Measurements from ENCODE around the gene MUC5AC. TPM values are rescaled to one million over a fixed set of nuclear protein-coding genes. Genes with fewer than 3 reads are reported as not detected.

The MUC5AC gene
- polyA plus RNA-seq, 1 donor (not counting 4 experiments of a cell fraction or from before 2014, with no cell fraction given), result not detected

DNA sequence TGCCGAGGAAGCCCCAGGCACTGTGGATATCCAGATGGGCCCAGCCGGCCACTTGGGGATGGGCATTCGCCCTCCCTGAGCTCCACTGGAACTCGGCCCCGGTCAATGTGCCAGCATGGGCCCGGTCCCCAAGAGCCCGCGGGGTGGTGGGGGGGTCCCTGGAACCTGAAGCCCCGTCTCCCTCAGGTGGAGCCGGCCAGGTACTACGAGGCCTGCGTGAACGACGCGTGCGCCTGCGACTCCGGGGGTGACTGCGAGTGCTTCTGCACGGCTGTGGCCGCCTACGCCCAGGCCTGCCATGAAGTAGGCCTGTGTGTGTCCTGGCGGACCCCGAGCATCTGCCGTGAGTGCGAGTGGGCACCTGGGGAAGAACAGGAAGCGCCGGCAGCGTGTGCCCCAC is 21.2 kb downstream of the MUC5AC start:
- H3K79me2 ChIP-seq (ENCODE audit: control insufficient read depth, insufficient read depth, low read length), result no peaks in the 10 kb centered on the region

GRCh38 chr11:1179641-1180040 is 21.9 kb downstream of the MUC5AC start:
- H3K79me2 ChIP-seq (ENCODE audit: control insufficient read depth, insufficient read depth, low read length), result no peaks in the 10 kb centered on the region
- H3K4me2 ChIP-seq (ENCODE audit: control insufficient read depth, extremely low read depth, insufficient read depth, low read depth, low read length), result no peak overlapping the region
- H3K4me1 ChIP-seq (ENCODE audit: control insufficient read depth, extremely low read depth, insufficient read depth, low read length), result no peaks in the 10 kb centered on the region
- no peak for TF ChIP-seq EZH2 (IDR thresholded peaks at IDR 0.05; ENCODE audit: low read length)
- TF ChIP-seq, protein P1, sequence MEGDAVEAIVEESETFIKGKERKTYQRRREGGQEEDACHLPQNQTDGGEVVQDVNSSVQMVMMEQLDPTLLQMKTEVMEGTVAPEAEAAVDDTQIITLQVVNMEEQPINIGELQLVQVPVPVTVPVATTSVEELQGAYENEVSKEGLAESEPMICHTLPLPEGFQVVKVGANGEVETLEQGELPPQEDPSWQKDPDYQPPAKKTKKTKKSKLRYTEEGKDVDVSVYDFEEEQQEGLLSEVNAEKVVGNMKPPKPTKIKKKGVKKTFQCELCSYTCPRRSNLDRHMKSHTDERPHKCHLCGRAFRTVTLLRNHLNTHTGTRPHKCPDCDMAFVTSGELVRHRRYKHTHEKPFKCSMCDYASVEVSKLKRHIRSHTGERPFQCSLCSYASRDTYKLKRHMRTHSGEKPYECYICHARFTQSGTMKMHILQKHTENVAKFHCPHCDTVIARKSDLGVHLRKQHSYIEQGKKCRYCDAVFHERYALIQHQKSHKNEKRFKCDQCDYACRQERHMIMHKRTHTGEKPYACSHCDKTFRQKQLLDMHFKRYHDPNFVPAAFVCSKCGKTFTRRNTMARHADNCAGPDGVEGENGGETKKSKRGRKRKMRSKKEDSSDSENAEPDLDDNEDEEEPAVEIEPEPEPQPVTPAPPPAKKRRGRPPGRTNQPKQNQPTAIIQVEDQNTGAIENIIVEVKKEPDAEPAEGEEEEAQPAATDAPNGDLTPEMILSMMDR (optimal IDR thresholded peaks at IDR 0.05 in 1 of 3, IDR thresholded peaks at IDR 0.05 in 1 of 3, conservative IDR thresholded peaks at IDR 0.05 in 1 of 3; ENCODE audit: extremely low read depth in 1 of 3, insufficient read depth in 2 of 3, low read length in 3 of 3), result no peak
- no peak for DNase-seq (ENCODE audit: low read depth, low spot score)
- H3K27me3 ChIP-seq (ENCODE audit: control insufficient read depth, extremely low read depth, insufficient read depth, low read length), result no peaks in the 10 kb centered on the region
- H4K20me1 ChIP-seq (ENCODE audit: control insufficient read depth, extremely low read depth, insufficient read depth, low read length), result no peaks in the 10 kb centered on the region
- no peak overlapping the region for H3K9ac ChIP-seq (ENCODE audit: control insufficient read depth, extremely low read depth, insufficient read depth, low read length)
- H3K36me3 ChIP-seq (ENCODE audit: control insufficient read depth in 2 of 2, extremely low read depth in 1 of 2, insufficient read depth in 2 of 2, low read length in 2 of 2), result no peaks in the 10 kb centered on the region
- no peak overlapping the region for H2AFZ ChIP-seq (ENCODE audit: control insufficient read depth, low read length)
- peaks cover 18% of the 10 kb centered on the region for H3K9me3 ChIP-seq (ENCODE audit: control insufficient read depth, low read depth, low read length)
- no peak overlapping the region for H3K27ac ChIP-seq (ENCODE audit: control insufficient read depth, insufficient read depth, low read length)
- no peaks in the 10 kb centered on the region for H3K9me1 ChIP-seq (ENCODE audit: control insufficient read depth, extremely low read depth, insufficient read depth, low read length)
- dilution Hi-C loops (cut with MboI; ENCODE audit: extremely low pct_ligation_motif_present, low sequenced_read_pairs), result no loop called here
- FAIRE-seq, result no peak
- no peak overlapping the region for H3K4me3 ChIP-seq (ENCODE audit: control insufficient read depth in 2 of 3, extremely low read depth in 1 of 3, insufficient read depth in 2 of 3, low read depth in 1 of 3, low read length in 3 of 3)

More for the DNA sequence above, 21.2 kb downstream of the MUC5AC start:
- no peak overlapping the region for H3K27ac ChIP-seq (ENCODE audit: control insufficient read depth, insufficient read depth, low read length)
- H3K36me3 ChIP-seq (ENCODE audit: control insufficient read depth in 2 of 2, extremely low read depth in 1 of 2, insufficient read depth in 2 of 2, low read length in 2 of 2), result no peaks in the 10 kb centered on the region
- H3K4me1 ChIP-seq (ENCODE audit: control insufficient read depth, extremely low read depth, insufficient read depth, low read length), result no peaks in the 10 kb centered on the region
- no peaks in the 10 kb centered on the region for H3K9me1 ChIP-seq (ENCODE audit: control insufficient read depth, extremely low read depth, insufficient read depth, low read length)
- H2AFZ ChIP-seq (ENCODE audit: control insufficient read depth, low read length), result no peak overlapping the region
- H3K9me3 ChIP-seq (ENCODE audit: control insufficient read depth, low read depth, low read length), result peaks cover 23% of the 10 kb centered on the region
- no peak overlapping the region for H3K4me2 ChIP-seq (ENCODE audit: control insufficient read depth, extremely low read depth, insufficient read depth, low read depth, low read length)
- TF ChIP-seq EZH2 (IDR thresholded peaks at IDR 0.05; ENCODE audit: low read length), result no peak
- TF ChIP-seq, protein P1 (optimal IDR thresholded peaks at IDR 0.05 in 1 of 3, IDR thresholded peaks at IDR 0.05 in 1 of 3, conservative IDR thresholded peaks at IDR 0.05 in 1 of 3; ENCODE audit: extremely low read depth in 1 of 3, insufficient read depth in 2 of 3, low read length in 3 of 3), result no peak
- H4K20me1 ChIP-seq (ENCODE audit: control insufficient read depth, extremely low read depth, insufficient read depth, low read length), result no peaks in the 10 kb centered on the region
- DNase-seq (ENCODE audit: low read depth, low spot score) (no peak), FAIRE-seq (no peak)
- no peaks in the 10 kb centered on the region for H3K27me3 ChIP-seq (ENCODE audit: control insufficient read depth, extremely low read depth, insufficient read depth, low read length)
- dilution Hi-C loops (cut with MboI; ENCODE audit: extremely low pct_ligation_motif_present, low sequenced_read_pairs), result no loop called here
- H3K4me3 ChIP-seq (ENCODE audit: control insufficient read depth in 2 of 3, extremely low read depth in 1 of 3, insufficient read depth in 2 of 3, low read depth in 1 of 3, low read length in 3 of 3), result no peak overlapping the region
- no peak overlapping the region for H3K9ac ChIP-seq (ENCODE audit: control insufficient read depth, extremely low read depth, insufficient read depth, low read length)
